Thyroid gland (tissue), 4 donors: ENCODE results near the gene HOXA3.

Experiments
- POLR2A ChIP-seq, 2 donors: fragments of 450-650 bp; IDR thresholded peaks; one replicate each; pipeline ENCODE4 v1.6.1; 2017; ENCODE audit warnings: antibody characterized with exemption in 2 of 2, mild to moderate bottlenecking in 2 of 2, moderate library complexity in 1 of 2
- TF ChIP-seq, protein P1 (sequence below), 6 experiments: fragments of 200-600 bp in 3 of 6; fragments of 450-650 bp in 3 of 6; sonication (generic) in 3 of 6; IDR thresholded peaks; one replicate each; pipeline ENCODE4 v1.5.1; 2016 to 2019; ENCODE audit warnings: antibody characterized with exemption in 6 of 6, mild to moderate bottlenecking in 2 of 6, inconsistent platforms in 1 of 6, moderate library complexity in 1 of 6

DNA sequence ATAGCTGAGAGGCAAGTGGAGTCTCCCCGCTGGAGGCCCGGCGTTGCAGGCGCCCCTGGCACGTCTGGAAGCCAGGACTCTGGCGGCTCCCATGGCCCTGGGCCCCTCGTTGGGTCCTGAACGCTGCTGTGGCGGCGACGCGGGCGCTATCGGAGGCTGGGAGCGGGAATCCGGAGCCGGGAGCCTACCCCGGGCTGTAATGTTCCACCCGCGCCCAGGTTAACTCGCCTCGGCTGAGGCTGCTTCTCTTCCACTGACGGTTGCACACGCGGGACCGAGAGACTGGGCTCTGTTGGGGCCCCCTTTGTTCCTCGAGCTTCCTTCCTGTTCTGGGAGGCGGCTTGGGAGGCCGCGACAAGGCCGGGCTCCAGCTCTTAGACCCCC lies 7.6 kb downstream of the HOXA3 start:
- TF ChIP-seq, protein P1, sequence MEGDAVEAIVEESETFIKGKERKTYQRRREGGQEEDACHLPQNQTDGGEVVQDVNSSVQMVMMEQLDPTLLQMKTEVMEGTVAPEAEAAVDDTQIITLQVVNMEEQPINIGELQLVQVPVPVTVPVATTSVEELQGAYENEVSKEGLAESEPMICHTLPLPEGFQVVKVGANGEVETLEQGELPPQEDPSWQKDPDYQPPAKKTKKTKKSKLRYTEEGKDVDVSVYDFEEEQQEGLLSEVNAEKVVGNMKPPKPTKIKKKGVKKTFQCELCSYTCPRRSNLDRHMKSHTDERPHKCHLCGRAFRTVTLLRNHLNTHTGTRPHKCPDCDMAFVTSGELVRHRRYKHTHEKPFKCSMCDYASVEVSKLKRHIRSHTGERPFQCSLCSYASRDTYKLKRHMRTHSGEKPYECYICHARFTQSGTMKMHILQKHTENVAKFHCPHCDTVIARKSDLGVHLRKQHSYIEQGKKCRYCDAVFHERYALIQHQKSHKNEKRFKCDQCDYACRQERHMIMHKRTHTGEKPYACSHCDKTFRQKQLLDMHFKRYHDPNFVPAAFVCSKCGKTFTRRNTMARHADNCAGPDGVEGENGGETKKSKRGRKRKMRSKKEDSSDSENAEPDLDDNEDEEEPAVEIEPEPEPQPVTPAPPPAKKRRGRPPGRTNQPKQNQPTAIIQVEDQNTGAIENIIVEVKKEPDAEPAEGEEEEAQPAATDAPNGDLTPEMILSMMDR (IDR thresholded peaks at IDR 0.05) = no peak
- no peak for TF ChIP-seq POLR2A (IDR thresholded peaks at IDR 0.05)
